ENCODE results near the gene JPH2.

- no peak for TF ChIP-seq CTCF (IDR thresholded peaks at IDR 0.05; ENCODE audit: borderline replicate concordance, extremely low read depth, low read length, poor library complexity, severe bottlenecking)
- no peak for TF ChIP-seq EZH2 (IDR thresholded peaks at IDR 0.05; ENCODE audit: borderline replicate concordance, low read depth, low read length, severe bottlenecking)
Measured at GRCh38 chr20:44115762-44116644, 71.0 kb downstream of the JPH2 start.
